Measurements from ENCODE around the gene DPP10. TPM values are rescaled to one million over a fixed set of nuclear protein-coding genes. Genes with fewer than 3 reads are reported as not detected.
A peak's percentile ranks its signal among the peaks of the same experiment; 100 is the strongest.

Gene DPP10
- total RNA-seq, 4 donors from 2014 or later, result 3.3 to 6.6 (median 4.7) TPM

DNA sequence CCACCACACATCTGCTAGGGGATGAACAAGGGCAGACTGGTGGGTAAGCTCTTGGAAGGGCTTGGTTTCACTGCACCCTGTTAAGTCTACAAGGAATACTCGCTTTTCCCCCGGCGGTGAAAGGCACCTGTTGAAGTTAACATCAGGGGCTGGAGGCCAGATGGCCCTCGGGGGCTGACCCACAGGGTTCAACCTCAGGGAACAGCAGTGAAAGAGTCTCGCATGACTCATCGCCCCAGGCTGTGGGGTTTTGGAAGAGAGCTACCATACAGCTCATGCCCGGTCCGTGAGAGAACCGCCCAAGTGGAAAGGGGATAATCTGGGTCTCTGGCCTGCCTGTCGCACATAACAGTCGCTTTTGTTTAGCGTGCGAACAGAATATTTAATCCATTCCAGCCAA lies 748.0 kb downstream of the DPP10 start:
- no peak for DNase-seq (ENCODE audit: extremely low spot score)
- Histone ChIP-seq H3K4me1 (no peaks in the 10 kb centered on the region), H3K9me3 (no peaks in the 10 kb centered on the region), H3K27ac (replicated peaks in 1 of 4) (no peak overlapping the region), H3K36me3 (no peaks in the 10 kb centered on the region), H3K4me3 (no peak overlapping the region), H3K27me3 (no peaks in the 10 kb centered on the region)
- intact Hi-C loops (cut with DNase I), result no loop called here
- no peak for TF ChIP-seq POLR2A (IDR thresholded peaks at IDR 0.05; ENCODE audit: low read depth)
- TF ChIP-seq POLR2AphosphoS5 (IDR thresholded peaks at IDR 0.05), result no peak
- TF ChIP-seq, protein P1, sequence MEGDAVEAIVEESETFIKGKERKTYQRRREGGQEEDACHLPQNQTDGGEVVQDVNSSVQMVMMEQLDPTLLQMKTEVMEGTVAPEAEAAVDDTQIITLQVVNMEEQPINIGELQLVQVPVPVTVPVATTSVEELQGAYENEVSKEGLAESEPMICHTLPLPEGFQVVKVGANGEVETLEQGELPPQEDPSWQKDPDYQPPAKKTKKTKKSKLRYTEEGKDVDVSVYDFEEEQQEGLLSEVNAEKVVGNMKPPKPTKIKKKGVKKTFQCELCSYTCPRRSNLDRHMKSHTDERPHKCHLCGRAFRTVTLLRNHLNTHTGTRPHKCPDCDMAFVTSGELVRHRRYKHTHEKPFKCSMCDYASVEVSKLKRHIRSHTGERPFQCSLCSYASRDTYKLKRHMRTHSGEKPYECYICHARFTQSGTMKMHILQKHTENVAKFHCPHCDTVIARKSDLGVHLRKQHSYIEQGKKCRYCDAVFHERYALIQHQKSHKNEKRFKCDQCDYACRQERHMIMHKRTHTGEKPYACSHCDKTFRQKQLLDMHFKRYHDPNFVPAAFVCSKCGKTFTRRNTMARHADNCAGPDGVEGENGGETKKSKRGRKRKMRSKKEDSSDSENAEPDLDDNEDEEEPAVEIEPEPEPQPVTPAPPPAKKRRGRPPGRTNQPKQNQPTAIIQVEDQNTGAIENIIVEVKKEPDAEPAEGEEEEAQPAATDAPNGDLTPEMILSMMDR (IDR thresholded peaks at IDR 0.05), result no peak
- TF ChIP-seq EP300 (IDR thresholded peaks at IDR 0.05), result no peak
- WGBS, result 96% methylated on average over 9 of the region's 13 CpGs

DNA sequence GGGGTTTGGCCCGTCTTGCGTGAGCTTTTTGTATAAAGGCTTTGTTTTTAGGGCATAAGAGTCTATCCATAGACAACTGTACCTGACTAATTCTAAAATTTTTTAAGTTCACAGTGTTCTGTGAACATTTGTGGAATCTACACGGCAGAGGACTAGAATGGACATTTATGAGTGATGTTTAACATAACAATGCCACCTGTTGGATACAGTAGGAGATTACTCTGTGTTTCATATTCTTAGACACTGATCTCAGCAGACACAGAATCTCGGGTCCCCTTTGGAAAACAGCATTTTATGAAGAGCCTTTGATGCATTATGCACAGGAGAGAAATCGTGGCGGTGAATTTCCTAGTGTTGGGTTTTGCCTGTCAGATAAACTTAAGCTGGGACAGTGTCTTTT lies 752.2 kb downstream of the DPP10 start:
- H3K27me3 ChIP-seq, result no peaks in the 10 kb centered on the region
- DNase-seq (ENCODE audit: extremely low spot score), result no peak
- no peak overlapping the region for H3K4me3 ChIP-seq
- H3K36me3 ChIP-seq, result no peaks in the 10 kb centered on the region
- no peaks in the 10 kb centered on the region for H3K9me3 ChIP-seq
- TF ChIP-seq EP300 (IDR thresholded peaks at IDR 0.05) (no peak), POLR2A (IDR thresholded peaks at IDR 0.05; ENCODE audit: low read depth) (no peak), POLR2AphosphoS5 (IDR thresholded peaks at IDR 0.05) (no peak)
- TF ChIP-seq, protein P1 (IDR thresholded peaks at IDR 0.05), result no peak
- intact Hi-C loops (cut with DNase I), result no loop called here
- H3K27ac ChIP-seq (replicated peaks in 1 of 4), result no peak overlapping the region
- no peaks in the 10 kb centered on the region for H3K4me1 ChIP-seq
- WGBS, result 83% methylated on average over 6 of the region's 6 CpGs

DNA sequence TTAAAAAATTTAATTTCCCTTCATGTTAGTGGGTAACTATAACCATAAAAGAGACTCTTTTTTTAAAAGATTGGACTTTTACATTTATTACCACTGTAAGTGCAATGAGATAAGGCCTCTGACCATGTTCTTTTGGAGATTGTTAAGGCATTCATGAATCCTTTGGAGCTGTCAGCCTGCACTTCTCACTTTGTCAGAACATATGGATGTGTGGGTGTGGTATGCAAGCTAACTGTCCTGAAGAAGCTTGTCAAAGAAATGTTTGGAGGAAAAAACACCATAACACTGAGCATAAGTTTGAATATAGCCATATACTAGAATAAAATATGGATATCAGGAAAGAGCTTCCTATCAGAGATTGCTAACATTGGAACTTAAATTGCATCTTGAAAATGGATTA lies 754.1 kb downstream of the DPP10 start:
- no peak overlapping the region for H3K27ac ChIP-seq (replicated peaks in 1 of 4)
- no peaks in the 10 kb centered on the region for H3K36me3 ChIP-seq
- no peaks in the 10 kb centered on the region for H3K27me3 ChIP-seq
- TF ChIP-seq, protein P1 (IDR thresholded peaks at IDR 0.05), result no peak
- TF ChIP-seq EP300 (IDR thresholded peaks at IDR 0.05) (no peak), POLR2AphosphoS5 (IDR thresholded peaks at IDR 0.05) (no peak), POLR2A (IDR thresholded peaks at IDR 0.05; ENCODE audit: low read depth) (no peak)
- intact Hi-C loops (cut with DNase I), result no loop called here
- H3K4me1 ChIP-seq, result peaks cover 0 to 4% (median 0%) of the 10 kb centered on the region in 4 donors
- H3K4me3 ChIP-seq, result no peak overlapping the region
- H3K9me3 ChIP-seq, result no peaks in the 10 kb centered on the region
- DNase-seq (ENCODE audit: extremely low spot score), result no peak

DNA sequence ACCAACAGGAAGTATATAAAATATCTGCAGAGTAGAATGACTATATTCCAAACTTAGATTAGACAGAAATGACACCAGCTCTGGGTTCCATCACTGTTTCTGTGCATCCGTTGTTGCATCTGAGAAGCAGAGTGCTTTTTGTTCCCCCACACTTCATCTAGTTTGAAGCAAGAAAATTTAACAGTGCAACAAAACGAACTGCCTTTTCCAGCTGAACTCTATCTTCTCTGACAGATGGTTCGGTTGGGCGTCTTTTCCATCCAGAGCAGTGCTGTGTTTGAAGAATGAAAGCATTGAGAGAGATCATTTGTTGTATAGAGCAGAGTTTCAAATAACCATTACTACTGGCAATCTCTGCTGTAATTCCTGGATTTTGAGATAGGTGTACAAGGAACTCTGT lies 757.5 kb downstream of the DPP10 start:
- no peak for TF ChIP-seq EP300 (IDR thresholded peaks at IDR 0.05)
- TF ChIP-seq POLR2AphosphoS5 (IDR thresholded peaks at IDR 0.05), result no peak
- TF ChIP-seq POLR2A (IDR thresholded peaks at IDR 0.05; ENCODE audit: low read depth), result no peak
- TF ChIP-seq, protein P1 (IDR thresholded peaks at IDR 0.05), result no peak
- Histone ChIP-seq H3K4me1 (peaks cover 0 to 4% (median 0%) of the 10 kb centered on the region in 4 donors), H3K27me3 (no peaks in the 10 kb centered on the region), H3K27ac (replicated peaks in 1 of 4) (no peak overlapping the region), H3K36me3 (no peaks in the 10 kb centered on the region), H3K9me3 (no peaks in the 10 kb centered on the region), H3K4me3 (no peak overlapping the region)
- no peak for DNase-seq (ENCODE audit: extremely low spot score)
- WGBS, result 16% methylated on average over 4 of the region's 4 CpGs
- intact Hi-C loops (cut with DNase I), result no loop called here

DNA sequence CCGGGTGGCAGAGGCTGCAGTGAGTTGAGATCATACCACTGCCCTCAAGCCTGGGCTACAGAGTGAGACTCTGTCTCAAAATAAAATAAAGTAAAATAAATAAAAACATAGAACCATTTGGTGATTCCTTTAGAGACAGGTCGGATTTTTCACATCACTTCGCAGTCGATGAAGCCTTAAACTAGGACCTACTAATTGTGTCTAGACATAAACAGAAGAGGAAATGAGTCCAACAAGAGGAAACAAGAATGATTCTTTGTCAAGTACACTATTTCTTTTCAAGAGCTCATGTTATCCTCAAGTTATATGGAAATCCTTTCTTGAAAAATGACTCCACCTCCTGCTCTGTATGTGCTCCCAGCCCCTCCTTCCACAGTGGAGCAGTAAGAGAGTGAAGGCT lies 758.9 kb downstream of the DPP10 start:
- Histone ChIP-seq H3K4me3 (no peak overlapping the region), H3K27ac (replicated peaks in 1 of 4) (peak overlapping the region in 1 of 4 donors; percentile 19), H3K36me3 (no peaks in the 10 kb centered on the region), H3K4me1 (peaks cover 0 to 4% (median 0%) of the 10 kb centered on the region in 4 donors), H3K27me3 (no peaks in the 10 kb centered on the region), H3K9me3 (no peaks in the 10 kb centered on the region)
- DNase-seq (ENCODE audit: extremely low spot score), result no peak
- 80% methylated on average over 4 of the region's 4 CpGs for WGBS
- intact Hi-C loops (cut with DNase I), result no loop called here
- TF ChIP-seq POLR2AphosphoS5 (IDR thresholded peaks at IDR 0.05) (no peak), POLR2A (IDR thresholded peaks at IDR 0.05; ENCODE audit: low read depth) (no peak), EP300 (IDR thresholded peaks at IDR 0.05) (no peak)
- TF ChIP-seq, protein P1 (IDR thresholded peaks at IDR 0.05), result no peak

Measured in esophagus muscularis mucosa (tissue), 4 donors.